A172 (cell line): ENCODE data around the gene DOCK11. TPM values are rescaled to one million over a fixed set of nuclear protein-coding genes. Genes with fewer than 3 reads are reported as not detected.

Experiments
- DNase-seq: peaks from one replicate; pipeline ENCODE4 v3.0.0-alpha.2; 2015; ENCODE audit warnings: low spot score
- total RNA-seq: library from RNA; depleted of rRNA; stranded (reverse); fragments of >200 nt; shearing (Covaris generic); gene quantifications from 2 replicates; pipeline ENCODE4 v1.2.3, GENCODE V29; 2014

DOCK11 gene
- total RNA-seq, 1 experiment from 2014 or later, result 26.5 TPM

DNA sequence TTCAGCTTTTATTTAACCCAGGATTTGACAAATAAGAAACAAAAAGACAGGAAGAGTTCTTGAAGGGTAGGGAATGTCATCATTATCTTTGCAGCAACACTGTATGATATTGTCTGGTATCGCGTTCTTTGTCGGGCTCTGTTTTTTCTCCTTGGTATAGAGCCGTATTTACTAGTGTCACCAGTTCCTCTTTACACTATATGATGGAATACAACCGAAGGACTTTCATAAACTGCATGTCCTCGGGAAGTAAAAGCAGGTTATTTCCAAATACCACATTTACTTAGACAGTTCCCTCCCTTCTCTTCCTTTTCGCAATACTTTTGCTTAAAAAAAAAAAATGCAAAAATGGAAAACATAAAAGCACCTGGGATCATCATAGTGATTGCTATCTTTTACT is 135.2 kb downstream of the DOCK11 start:
- DNase-seq, result no peak

DNA sequence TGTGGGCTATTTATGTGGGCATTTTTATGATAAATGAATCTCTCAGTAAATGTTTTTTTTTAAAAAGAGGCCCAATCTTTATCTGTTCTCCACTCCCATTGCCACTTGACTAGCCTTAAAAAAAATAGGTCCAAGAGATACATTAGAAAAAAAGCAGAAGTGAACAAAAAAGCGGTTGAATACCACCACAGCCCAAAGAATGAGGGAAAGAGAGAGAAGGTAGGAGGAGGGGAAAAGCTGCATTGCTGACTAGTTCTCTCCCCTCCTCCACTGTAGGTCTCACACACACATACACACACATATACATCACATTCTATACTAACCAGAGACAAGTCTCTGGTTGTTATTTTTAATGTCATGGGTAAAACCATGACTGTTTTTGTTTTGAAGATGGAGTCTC is 136.0 kb downstream of the DOCK11 start:
- DNase-seq, result no peak

DNA sequence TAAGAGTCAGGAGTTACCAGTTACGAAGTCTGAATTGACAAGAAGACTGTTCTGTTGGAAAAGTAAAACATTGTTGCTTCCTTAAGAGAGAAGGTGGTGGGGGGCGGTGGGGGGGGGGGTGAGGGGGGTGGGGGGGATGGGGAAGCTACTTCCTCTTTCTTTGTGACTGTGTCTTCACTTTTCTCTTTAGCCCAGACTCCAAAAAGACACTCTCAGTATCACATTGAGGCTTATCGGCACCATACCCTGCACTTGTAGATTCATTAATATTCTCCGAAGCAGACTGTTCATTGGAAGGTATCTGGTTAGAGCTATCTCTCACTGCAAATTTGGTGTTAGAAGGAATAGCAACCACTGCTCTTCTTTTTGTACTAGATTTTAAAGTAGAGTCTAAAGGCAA is 137.2 kb downstream of the DOCK11 start:
- DNase-seq, result no peak

- DNase-seq, result no peak
Observed at GRCh38 chrX:118633530-118633929, 137.9 kb downstream of the DOCK11 start.

DNA sequence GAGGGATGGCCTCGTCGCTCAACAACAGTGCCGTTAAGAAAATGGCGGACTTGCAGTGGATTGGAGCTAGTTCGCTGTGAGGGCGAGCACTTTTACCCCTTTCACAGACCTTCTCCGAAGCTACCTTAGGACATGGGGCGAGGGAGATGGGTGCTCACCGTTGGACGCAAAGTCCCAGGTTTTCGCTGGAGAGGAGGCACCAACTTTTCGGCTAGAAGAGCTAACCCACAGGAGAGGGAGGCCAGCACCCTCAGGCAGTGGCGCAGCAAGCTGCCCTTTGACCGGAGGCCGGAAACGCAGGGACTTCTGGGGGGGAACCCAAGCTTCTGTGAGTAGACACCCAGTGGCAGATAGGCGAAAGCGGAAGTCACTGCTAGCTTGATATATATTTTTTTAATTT is 138.7 kb downstream of the DOCK11 start:
- no peak for DNase-seq

GRCh38 chrX:118637997-118638396 is 142.4 kb downstream of the DOCK11 start:
- no peak for DNase-seq

GRCh38 chrX:118644378-118644777 is 148.8 kb downstream of the DOCK11 start:
- DNase-seq, result no peak

GRCh38 chrX:118652717-118653116 is 157.1 kb downstream of the DOCK11 start:
- DNase-seq, result no peak

GRCh38 chrX:118654331-118654730 is 158.7 kb downstream of the DOCK11 start:
- DNase-seq, result no peak

DNA sequence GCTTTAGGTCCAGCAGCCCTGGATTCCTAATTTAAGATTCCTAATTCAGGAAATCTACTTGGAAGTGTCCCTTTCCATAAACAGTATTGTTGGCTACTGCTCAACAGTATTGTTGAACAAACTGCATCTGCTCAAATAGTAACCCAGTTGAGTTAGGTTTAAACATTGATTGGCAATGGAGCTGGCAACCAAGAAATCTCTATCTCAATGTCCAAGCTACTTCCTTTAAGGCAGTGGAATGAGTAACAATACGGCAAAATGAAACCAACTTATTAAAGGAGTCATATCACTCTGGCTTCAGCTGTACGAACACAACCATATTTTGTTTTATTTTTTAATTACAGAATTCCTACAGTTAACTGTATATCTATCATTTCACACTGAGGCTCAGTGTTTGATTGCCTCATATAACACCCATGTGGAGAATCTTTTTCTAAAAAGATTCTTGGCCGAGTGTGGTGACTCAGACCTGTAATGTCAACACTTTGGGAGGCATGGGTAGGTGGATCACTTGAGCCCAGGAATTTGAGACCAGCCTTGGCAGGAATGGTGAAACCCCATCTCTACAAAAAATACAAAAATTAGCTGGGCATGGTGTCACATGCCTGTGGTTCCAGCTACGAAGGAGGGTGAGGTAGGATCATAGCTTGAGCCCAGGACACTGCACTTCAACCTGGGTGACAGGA is 160.1 kb downstream of the DOCK11 start:
- peak; percentile 0 for DNase-seq

GRCh38 chrX:118657413-118657812 is 161.8 kb downstream of the DOCK11 start:
- DNase-seq, result no peak

DNA sequence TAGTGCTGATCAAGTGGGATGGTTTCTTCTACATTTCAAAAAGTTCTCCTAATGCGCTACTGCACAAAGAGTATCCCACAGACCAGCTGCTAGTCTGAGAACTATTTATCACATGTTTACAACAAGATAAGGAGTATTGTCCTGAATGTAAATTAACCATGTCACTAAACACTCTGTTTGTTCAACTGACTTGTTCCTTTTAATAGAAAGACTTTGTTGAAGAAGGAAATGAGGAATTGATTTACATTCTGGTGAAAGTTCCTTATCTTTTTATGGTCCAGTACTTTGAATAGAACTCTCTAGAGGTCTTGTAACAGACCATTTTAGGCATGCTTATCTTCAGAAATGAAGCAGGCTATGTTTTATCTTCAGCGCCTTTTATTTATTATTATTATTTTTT is 164.5 kb downstream of the DOCK11 start:
- DNase-seq, result no peak

DNA sequence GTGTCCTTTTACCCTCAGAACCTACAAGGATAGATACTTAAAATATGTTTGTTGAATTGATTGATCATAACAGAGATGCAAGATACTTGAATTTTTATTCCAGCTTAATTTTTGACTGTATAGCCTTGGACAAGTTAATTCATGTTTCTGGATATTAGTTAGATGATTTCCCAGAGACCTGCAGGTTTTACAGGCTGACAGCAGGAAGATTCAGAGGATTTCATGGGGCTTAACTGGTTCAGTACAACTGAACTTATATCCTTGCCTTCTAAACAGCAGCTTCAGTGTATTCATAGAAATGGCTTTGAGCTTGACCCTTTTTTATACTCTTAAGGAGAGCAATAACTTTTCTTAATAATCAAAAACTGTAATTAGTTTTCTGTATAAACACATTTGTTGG is 169.6 kb downstream of the DOCK11 start:
- DNase-seq, result no peak

GRCh38 chrX:118666521-118666920 is 170.9 kb downstream of the DOCK11 start:
- DNase-seq, result no peak

DNA sequence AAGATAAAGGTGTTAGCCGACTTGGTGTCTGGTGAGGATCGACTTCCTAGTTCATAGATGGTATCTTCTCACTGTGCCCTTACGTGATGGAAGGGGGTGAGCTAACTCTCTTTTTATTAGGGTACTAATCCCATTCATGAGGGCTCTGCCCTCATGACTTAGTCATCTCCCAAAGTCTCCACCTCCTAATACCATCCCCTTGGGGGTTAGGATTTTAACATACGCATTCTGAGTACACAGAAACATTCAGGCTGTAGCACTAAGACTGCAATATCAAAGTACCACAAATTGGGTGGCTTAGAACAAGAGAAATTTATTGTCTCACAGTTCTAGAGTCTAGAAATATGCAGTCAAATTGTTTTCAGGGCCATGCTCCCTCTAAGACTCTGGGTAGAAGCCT is 173.8 kb downstream of the DOCK11 start:
- no peak for DNase-seq

GRCh38 chrX:118675326-118675965 is 179.8 kb downstream of the DOCK11 start:
- no peak for DNase-seq

DNA sequence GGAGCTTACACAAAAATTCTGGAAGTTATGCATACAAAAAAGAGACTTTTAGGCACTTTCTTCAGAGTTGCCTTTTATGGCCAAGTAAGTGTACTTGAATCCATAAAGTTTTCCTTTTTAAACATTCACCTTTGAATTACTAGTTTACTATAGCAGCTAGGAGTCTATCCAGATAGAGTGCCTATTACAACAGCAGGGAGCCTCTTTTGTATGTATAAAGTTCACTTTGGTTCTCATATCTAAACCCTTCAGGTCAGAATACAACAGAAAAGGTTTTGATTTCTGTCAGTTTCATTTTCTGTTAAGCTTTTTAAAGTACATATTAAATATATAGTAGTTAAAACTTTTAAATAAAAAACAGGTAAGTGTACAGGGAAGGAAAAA is 180.3 kb downstream of the DOCK11 start:
- DNase-seq, result no peak

GRCh38 chrX:118677318-118677717 is 181.7 kb downstream of the DOCK11 start:
- DNase-seq, result no peak

DNA sequence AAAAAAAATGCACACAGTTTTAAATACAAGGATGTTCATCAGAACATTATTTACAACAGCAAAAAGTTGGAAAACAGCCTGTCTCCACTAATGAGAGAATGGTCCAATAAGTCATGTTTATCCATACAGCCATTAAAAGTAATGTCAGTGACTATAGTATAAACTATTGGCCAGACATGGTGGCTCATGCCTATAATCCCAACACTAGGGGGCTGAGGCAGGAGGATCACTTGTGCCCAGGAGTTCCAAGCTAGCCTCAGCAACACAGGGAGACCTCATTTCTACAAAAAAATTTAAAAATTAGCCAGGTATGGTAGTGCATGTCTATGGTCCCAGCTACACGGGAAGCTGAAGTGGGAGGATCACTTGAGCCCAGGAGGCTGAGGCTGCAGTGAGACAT is 183.7 kb downstream of the DOCK11 start:
- DNase-seq, result no peak

- DNase-seq, result no peak
Observed at GRCh38 chrX:118682258-118683014, 186.8 kb downstream of the DOCK11 start.

- no peak for DNase-seq
Observed at GRCh38 chrX:118685393-118685792, 189.8 kb downstream of the DOCK11 start.

DNA sequence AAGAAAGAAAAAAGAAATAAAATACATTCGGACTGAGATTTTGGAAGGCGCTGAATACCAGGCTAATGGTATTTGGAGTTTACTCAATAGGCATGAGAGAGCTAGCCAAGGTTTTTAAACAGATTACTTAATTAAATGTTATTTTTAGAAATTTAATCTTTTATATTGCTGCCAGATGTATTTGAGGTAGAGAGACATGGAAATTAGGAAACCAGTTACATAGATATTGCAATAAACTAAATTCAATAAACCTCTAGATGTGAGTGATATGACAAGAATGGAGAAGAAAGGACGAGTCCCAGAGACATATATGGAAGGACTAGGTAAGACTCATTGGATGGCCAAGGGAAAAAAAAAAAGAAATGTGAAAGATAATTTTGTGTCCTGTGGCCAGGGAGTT is 193.3 kb downstream of the DOCK11 start:
- DNase-seq, result no peak

GRCh38 chrX:118693843-118694242 is 198.2 kb downstream of the DOCK11 start:
- DNase-seq, result no peak
